Loucy (cell line): ENCODE measurements around the gene DCAF6.

ENCODE experiments used
- H2AFZ ChIP-seq: fragments of 200-600 bp; sonication (generic); 2 replicates; pipeline ENCODE4 v1.6.0; 2016; ENCODE audit warnings: antibody characterized with exemption, mild to moderate bottlenecking, low read length, moderate library complexity
- H3F3A ChIP-seq: fragments of 200-600 bp; 2 replicates; pipeline ENCODE4 v1.6.0; 2016; ENCODE audit warnings: antibody characterized with exemption, low read depth, mild to moderate bottlenecking
- H3K27me3 ChIP-seq: fragments of 200-600 bp; sonication (generic); 2 replicates; pipeline ENCODE4 v1.6.1; 2014; ENCODE audit warnings: low read length, mild to moderate bottlenecking; ENCODE audit not compliant: insufficient read depth, poor library complexity, severe bottlenecking
- H3K36me3 ChIP-seq: fragments of 200-600 bp; sonication (generic); 2 replicates; pipeline ENCODE4 v1.6.1; 2016; ENCODE audit warnings: low read length; ENCODE audit not compliant: insufficient read depth
- H3K4me1 ChIP-seq: fragments of 200-600 bp; sonication (generic); 2 replicates; pipeline ENCODE4 v1.5.1; 2014; ENCODE audit warnings: low read length, mild to moderate bottlenecking; ENCODE audit not compliant: insufficient read depth, poor library complexity, severe bottlenecking
- H3K4me2 ChIP-seq: fragments of 200-600 bp; sonication (generic); 2 replicates; pipeline ENCODE4 v1.6.0; 2014; ENCODE audit warnings: antibody characterized with exemption, low read length, low read depth, mild to moderate bottlenecking; ENCODE audit not compliant: poor library complexity, severe bottlenecking
- H3K4me3 ChIP-seq: fragments of 200-600 bp; sonication (generic); 2 replicates; pipeline ENCODE4 v1.5.1; 2014; ENCODE audit warnings: low read length, mild to moderate bottlenecking, mixed read lengths; ENCODE audit not compliant: poor library complexity, severe bottlenecking
- H3K79me2 ChIP-seq: fragments of 200-600 bp; sonication (generic); 2 replicates; pipeline ENCODE4 v1.6.1; 2014; ENCODE audit warnings: low read length; ENCODE audit not compliant: insufficient read depth
- H3K9ac ChIP-seq: fragments of 200-600 bp; sonication (generic); 2 replicates; pipeline ENCODE4 v1.6.0; 2014; ENCODE audit warnings: mild to moderate bottlenecking, low read depth, low read length, moderate library complexity; ENCODE audit not compliant: poor library complexity, severe bottlenecking
- H3K9me2 ChIP-seq: fragments of 200-600 bp; sonication (generic); replicated peaks from 2 replicates; pipeline ENCODE4 v1.6.1; 2016; ENCODE audit warnings: low read depth, low read length, mixed read lengths
- H3K9me3 ChIP-seq: fragments of 200-600 bp; sonication (generic); 2 replicates; pipeline ENCODE4 v1.6.1; 2014; ENCODE audit warnings: mild to moderate bottlenecking, antibody characterized with exemption, low read length, low read depth; ENCODE audit not compliant: insufficient read depth
- H4K20me1 ChIP-seq: fragments of 200-600 bp; sonication (generic); 2 replicates; pipeline ENCODE4 v1.6.0; 2014; ENCODE audit warnings: antibody characterized with exemption, low read length, mild to moderate bottlenecking; ENCODE audit not compliant: insufficient read depth, poor library complexity, severe bottlenecking
- EZH2phosphoT487 ChIP-seq: fragments of 200-600 bp; IDR thresholded peaks from 2 replicates; pipeline ENCODE4 v1.6.1; 2018; ENCODE audit warnings: antibody characterized with exemption, mild to moderate bottlenecking, moderate library complexity, borderline replicate concordance
- TF ChIP-seq, protein P1 (sequence below): fragments of 200-600 bp; sonication (generic); conservative IDR thresholded peaks from 2 replicates; pipeline ENCODE4 v1.5.1; 2014; ENCODE audit warnings: mild to moderate bottlenecking, antibody characterized with exemption, low read length

DCAF6 gene

DNA sequence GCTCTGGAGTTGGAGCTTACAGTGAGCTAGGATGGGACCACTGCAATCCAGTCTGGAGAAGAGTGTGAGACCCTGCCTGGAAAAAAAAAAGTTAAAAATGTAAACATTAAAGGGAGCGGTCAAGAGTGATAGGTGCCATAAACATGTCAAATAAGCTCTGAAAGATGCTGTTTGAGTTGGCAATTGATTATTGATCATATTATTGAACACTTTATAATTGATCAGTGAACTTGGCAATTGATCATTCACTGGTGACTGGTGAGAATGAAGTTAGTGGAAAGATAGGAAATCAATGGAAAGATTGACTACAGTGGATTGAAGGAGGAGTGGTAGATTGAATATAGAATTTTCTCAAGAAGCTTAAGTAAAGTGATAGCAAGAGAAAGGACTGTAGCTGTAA is 64.7 kb downstream of the DCAF6 start:
- H3K27me3 ChIP-seq = no peaks in the 10 kb centered on the region
- H3K79me2 ChIP-seq = no peaks in the 10 kb centered on the region
- H3K36me3 ChIP-seq = peaks cover 28% of the 10 kb centered on the region
- H3K9ac ChIP-seq = no peak overlapping the region
- TF ChIP-seq, protein P1, sequence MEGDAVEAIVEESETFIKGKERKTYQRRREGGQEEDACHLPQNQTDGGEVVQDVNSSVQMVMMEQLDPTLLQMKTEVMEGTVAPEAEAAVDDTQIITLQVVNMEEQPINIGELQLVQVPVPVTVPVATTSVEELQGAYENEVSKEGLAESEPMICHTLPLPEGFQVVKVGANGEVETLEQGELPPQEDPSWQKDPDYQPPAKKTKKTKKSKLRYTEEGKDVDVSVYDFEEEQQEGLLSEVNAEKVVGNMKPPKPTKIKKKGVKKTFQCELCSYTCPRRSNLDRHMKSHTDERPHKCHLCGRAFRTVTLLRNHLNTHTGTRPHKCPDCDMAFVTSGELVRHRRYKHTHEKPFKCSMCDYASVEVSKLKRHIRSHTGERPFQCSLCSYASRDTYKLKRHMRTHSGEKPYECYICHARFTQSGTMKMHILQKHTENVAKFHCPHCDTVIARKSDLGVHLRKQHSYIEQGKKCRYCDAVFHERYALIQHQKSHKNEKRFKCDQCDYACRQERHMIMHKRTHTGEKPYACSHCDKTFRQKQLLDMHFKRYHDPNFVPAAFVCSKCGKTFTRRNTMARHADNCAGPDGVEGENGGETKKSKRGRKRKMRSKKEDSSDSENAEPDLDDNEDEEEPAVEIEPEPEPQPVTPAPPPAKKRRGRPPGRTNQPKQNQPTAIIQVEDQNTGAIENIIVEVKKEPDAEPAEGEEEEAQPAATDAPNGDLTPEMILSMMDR = no peak
- H4K20me1 ChIP-seq = peaks cover 3% of the 10 kb centered on the region
- H3K4me3 ChIP-seq = no peak overlapping the region
- no peaks in the 10 kb centered on the region for H3F3A ChIP-seq
- H2AFZ ChIP-seq = no peak overlapping the region
- no peaks in the 10 kb centered on the region for H3K9me2 ChIP-seq
- H3K9me3 ChIP-seq = no peaks in the 10 kb centered on the region
- H3K4me2 ChIP-seq = no peak overlapping the region
- H3K4me1 ChIP-seq = peaks cover 6% of the 10 kb centered on the region

DNA sequence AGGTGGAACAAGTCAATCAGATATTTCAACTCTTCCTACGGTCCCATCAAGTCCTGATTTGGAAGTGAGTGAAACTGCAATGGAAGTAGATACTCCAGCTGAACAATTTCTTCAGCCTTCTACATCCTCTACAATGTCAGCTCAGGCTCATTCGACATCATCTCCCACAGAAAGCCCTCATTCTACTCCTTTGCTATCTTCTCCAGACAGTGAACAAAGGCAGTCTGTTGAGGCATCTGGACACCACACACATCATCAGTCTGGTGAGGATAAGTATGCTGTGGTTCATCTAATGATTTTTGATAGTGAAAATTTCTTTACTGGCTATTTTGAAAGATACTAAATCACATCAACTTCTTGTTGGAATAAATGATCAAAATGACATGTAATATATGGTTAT is 68.0 kb downstream of the DCAF6 start:
- no peaks in the 10 kb centered on the region for H3K27me3 ChIP-seq
- no peak overlapping the region for H2AFZ ChIP-seq
- H3K79me2 ChIP-seq = no peaks in the 10 kb centered on the region
- TF ChIP-seq, protein P1 = no peak
- TF ChIP-seq EZH2phosphoT487 = no peak
- H3K4me3 ChIP-seq = no peak overlapping the region
- peaks cover 3% of the 10 kb centered on the region for H4K20me1 ChIP-seq
- H3K4me2 ChIP-seq = no peak overlapping the region
- H3K9ac ChIP-seq = no peak overlapping the region
- no peaks in the 10 kb centered on the region for H3K9me3 ChIP-seq
- no peaks in the 10 kb centered on the region for H3K9me2 ChIP-seq
- H3F3A ChIP-seq = no peaks in the 10 kb centered on the region
- peaks cover 36% of the 10 kb centered on the region for H3K36me3 ChIP-seq
- H3K4me1 ChIP-seq = peaks cover 6% of the 10 kb centered on the region

DNA sequence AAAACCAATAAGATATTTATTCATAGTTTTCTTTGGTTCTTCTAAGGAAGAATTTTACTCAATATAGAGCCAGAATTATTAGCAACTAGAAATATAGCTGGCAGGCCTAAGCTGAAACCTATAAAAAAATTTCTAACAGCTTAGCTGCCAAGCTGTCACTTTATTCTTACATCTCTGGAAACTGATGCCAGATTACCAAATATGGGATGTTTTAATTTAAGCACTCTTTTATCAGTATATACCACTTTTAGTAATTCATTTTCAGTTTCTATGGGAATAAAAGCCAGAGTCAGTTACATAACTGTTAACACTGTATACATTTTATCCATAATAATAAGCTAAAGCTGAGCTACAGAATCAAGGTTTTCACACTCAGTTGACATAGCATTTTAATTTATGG is 69.0 kb downstream of the DCAF6 start:
- H3K9ac ChIP-seq = no peak overlapping the region
- peaks cover 3% of the 10 kb centered on the region for H4K20me1 ChIP-seq
- peaks cover 36% of the 10 kb centered on the region for H3K36me3 ChIP-seq
- no peaks in the 10 kb centered on the region for H3K27me3 ChIP-seq
- H3K4me2 ChIP-seq = no peak overlapping the region
- no peak overlapping the region for H2AFZ ChIP-seq
- H3K4me1 ChIP-seq = peaks cover 4% of the 10 kb centered on the region
- H3K79me2 ChIP-seq = no peaks in the 10 kb centered on the region
- H3K9me2 ChIP-seq = no peaks in the 10 kb centered on the region
- no peaks in the 10 kb centered on the region for H3F3A ChIP-seq
- no peak overlapping the region for H3K4me3 ChIP-seq
- H3K9me3 ChIP-seq = no peaks in the 10 kb centered on the region
- TF ChIP-seq, protein P1 = no peak
- no peak for TF ChIP-seq EZH2phosphoT487
